Measurements from ENCODE around the gene HOXB9. TPM values are rescaled to one million over a fixed set of nuclear protein-coding genes. Genes with fewer than 3 reads are reported as not detected.

The HOXB9 gene
- polyA plus RNA-seq, 3 donors: not detected

- no peak for DNase-seq
- Histone ChIP-seq H2AFZ (ENCODE audit: insufficient read depth, low read depth, low read length, poor library complexity, severe bottlenecking) (no peak overlapping the region), H3K27ac (ENCODE audit: low read depth in 1 of 2, low read length in 2 of 2) (no peak overlapping the region), H3K4me2 (replicated peaks; ENCODE audit: extremely low read depth, low read length, poor library complexity, severe bottlenecking) (no peak overlapping the region), H3K79me2 (ENCODE audit: insufficient read depth, low read length) (no peaks in the 10 kb centered on the region), H3K27me3 (ENCODE audit: control insufficient read depth in 2 of 2, insufficient read depth in 2 of 2, low read length in 2 of 2) (peaks cover 63 to 100% of the 10 kb centered on the region in 2 donors), H3K4me3 (replicated peaks in 1 of 3; ENCODE audit: low read depth in 2 of 3, low read length in 3 of 3) (no peak overlapping the region), H3K36me3 (replicated peaks in 1 of 2; ENCODE audit: control insufficient read depth in 1 of 2, insufficient read depth in 2 of 2, low read length in 2 of 2) (no peaks in the 10 kb centered on the region), H3K4me1 (ENCODE audit: control insufficient read depth in 1 of 2, insufficient read depth in 2 of 2, low read length in 2 of 2) (peaks cover 4 to 7% of the 10 kb centered on the region in 2 donors), H3K9ac (ENCODE audit: insufficient read depth, low read length, poor library complexity, severe bottlenecking) (no peak overlapping the region), H4K20me1 (ENCODE audit: insufficient read depth, low read length) (no peaks in the 10 kb centered on the region), H3K9me3 (replicated peaks in 1 of 2; ENCODE audit: control insufficient read depth in 1 of 2, insufficient read depth in 1 of 2, low read length in 2 of 2) (peaks cover 0 to 2% of the 10 kb centered on the region in 2 donors)
- Mint-ChIP-seq H3K9me3 (peaks cover 0 to 14% (median 11%) of the 10 kb centered on the region in 7 donors), H3K27me3 (ENCODE audit: low read depth in 3 of 3) (peaks cover 91 to 98% (median 98%) of the 10 kb centered on the region in 3 donors), H3K27ac (no peak overlapping the region), H3K4me1 (peaks cover 8% of the 10 kb centered on the region), H3K4me3 (peak overlapping the region in 1 of 2 donors; percentile 76), H3K36me3 (peaks cover 0 to 3% of the 10 kb centered on the region in 2 donors)
- intact Hi-C loops (cut with micrococcal nuclease): no loop called here
- TF ChIP-seq CTCF (IDR thresholded peaks at IDR 0.05): no peak
- WGBS (ENCODE audit: insufficient coverage): 100% methylated on average over 1 of the region's 15 CpGs
Observed at GRCh38 chr17:48630009-48630924, 4.1 kb upstream of the HOXB9 start.

DNA sequence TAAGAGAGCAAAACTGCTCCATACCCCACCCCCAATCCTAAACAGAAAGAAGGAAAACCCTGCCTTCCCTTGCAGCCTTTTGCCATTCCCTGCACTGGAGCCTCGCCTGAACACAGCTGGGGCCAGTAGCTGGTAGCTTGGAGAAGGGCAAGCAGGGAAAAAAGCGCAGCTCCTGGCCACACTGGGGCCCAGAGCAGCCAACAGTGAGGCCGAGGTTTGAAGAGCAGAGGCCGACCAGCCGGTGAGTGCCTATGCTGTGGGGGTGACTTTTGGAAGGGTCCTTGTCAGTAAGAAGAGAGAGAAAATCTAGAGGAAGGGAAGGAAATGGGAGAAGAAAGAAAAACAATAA lies 3.2 kb upstream of the HOXB9 start:
- peaks cover 0 to 6% of the 10 kb centered on the region in 2 donors for H3K9me3 ChIP-seq (replicated peaks in 1 of 2; ENCODE audit: control insufficient read depth in 1 of 2, insufficient read depth in 1 of 2, low read length in 2 of 2)
- no peak for TF ChIP-seq CTCF (IDR thresholded peaks at IDR 0.05)
- Mint-ChIP-seq H3K27me3 (ENCODE audit: low read depth in 3 of 3) (peaks cover 86 to 98% (median 94%) of the 10 kb centered on the region in 3 donors), H3K4me1 (peaks cover 8% of the 10 kb centered on the region), H3K9me3 (peaks cover 0 to 15% (median 8%) of the 10 kb centered on the region in 7 donors), H3K4me3 (peak overlapping the region in 1 of 2 donors; percentile 69), H3K36me3 (peaks cover 0 to 3% of the 10 kb centered on the region in 2 donors), H3K27ac (no peak overlapping the region)
- H3K4me3 ChIP-seq (replicated peaks in 1 of 3; ENCODE audit: low read depth in 2 of 3, low read length in 3 of 3): no peak overlapping the region
- 94% methylated on average over 5 of the region's 5 CpGs for WGBS (ENCODE audit: insufficient coverage)
- no peak overlapping the region for H3K9ac ChIP-seq (ENCODE audit: insufficient read depth, low read length, poor library complexity, severe bottlenecking)
- H3K27ac ChIP-seq (ENCODE audit: low read depth in 1 of 2, low read length in 2 of 2): no peak overlapping the region
- no peaks in the 10 kb centered on the region for H4K20me1 ChIP-seq (ENCODE audit: insufficient read depth, low read length)
- H3K79me2 ChIP-seq (ENCODE audit: insufficient read depth, low read length): no peaks in the 10 kb centered on the region
- no peak overlapping the region for H2AFZ ChIP-seq (ENCODE audit: insufficient read depth, low read depth, low read length, poor library complexity, severe bottlenecking)
- peaks cover 62 to 100% of the 10 kb centered on the region in 2 donors for H3K27me3 ChIP-seq (ENCODE audit: control insufficient read depth in 2 of 2, insufficient read depth in 2 of 2, low read length in 2 of 2)
- H3K4me2 ChIP-seq (replicated peaks; ENCODE audit: extremely low read depth, low read length, poor library complexity, severe bottlenecking): no peak overlapping the region
- no peak for DNase-seq
- intact Hi-C loops (cut with micrococcal nuclease): no loop called here
- H3K4me1 ChIP-seq (ENCODE audit: control insufficient read depth in 1 of 2, insufficient read depth in 2 of 2, low read length in 2 of 2): peaks cover 5 to 13% of the 10 kb centered on the region in 2 donors
- no peaks in the 10 kb centered on the region for H3K36me3 ChIP-seq (replicated peaks in 1 of 2; ENCODE audit: control insufficient read depth in 1 of 2, insufficient read depth in 2 of 2, low read length in 2 of 2)
